NCI-H1092 (cell line): ENCODE data around the gene GORASP1.

ENCODE experiments used
- DNase-seq: peaks from one replicate; lab custom pipeline; 2025; lab: John Stamatoyannopoulos, UW

The GORASP1 gene

DNA sequence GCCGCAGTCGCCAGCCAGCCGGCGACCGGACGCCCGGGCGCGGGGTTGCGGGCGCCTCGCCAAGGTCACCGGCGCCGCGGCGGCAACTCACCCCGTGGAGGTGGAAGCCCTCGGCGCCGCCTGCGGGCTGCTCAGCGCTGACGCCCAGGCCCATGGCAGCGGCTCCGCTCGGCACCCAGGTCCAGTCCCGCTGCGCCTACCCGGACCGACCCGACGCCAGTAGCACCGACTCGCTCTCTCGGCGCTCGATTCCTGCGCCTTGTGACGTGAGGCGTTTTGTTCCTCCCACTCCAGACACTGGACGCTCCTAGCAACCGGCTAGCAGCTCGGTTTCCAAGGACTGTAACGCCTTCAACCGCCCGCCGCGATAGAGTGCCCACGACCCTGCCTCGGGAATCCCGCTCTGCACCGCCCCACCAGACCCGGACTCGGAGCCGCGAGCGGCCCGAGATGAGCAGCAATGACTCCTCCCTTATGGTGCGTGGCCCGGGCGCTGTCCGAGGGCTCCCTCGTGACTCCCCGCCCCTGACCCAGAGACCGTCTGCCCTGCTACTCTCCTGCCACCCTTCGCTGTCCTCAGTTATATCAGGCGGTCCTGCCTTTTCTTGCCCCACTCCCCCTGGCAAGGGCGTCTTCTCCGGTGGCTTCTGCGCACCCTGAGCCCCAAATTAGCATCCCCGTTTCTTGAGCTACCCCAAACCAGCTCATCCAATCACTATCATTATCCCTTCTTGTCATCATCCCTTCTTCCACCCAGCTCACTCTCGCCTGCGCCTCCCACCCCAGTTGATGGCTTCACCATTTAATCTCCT lies at the start of gene GORASP1, which contains the start of gene TTC21A:
Gene GORASP1 (minus strand): TSS at position 240 of the 812 bp plus-strand sequence. CDS start 86 bp downstream, at position 154.
Gene TTC21A (plus strand): TSS at position 293 of the 812 bp plus-strand sequence. CDS start 158 bp downstream, at position 451.
- DNase-seq: peak; percentile 79

DNA sequence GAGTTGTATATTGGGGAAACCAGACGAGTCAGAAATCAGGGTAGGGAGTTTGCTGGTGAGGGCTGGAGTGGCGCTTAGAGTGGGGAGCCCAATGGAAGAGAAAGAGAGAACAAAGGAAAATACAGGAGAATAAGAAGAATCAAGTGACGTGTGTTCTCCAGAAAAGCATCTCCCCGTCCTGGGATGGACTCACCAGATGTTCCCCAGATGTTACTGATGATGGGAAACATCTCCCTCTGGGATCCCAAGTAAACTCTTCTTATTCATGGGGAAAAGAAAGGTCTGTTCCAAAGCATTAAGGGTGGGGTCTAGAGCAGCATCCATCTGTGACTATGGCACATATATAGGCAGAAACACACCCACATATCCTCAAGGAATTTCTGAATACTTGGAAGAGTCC lies 49.0 kb upstream of the GORASP1 start:
- no peak for DNase-seq

DNA sequence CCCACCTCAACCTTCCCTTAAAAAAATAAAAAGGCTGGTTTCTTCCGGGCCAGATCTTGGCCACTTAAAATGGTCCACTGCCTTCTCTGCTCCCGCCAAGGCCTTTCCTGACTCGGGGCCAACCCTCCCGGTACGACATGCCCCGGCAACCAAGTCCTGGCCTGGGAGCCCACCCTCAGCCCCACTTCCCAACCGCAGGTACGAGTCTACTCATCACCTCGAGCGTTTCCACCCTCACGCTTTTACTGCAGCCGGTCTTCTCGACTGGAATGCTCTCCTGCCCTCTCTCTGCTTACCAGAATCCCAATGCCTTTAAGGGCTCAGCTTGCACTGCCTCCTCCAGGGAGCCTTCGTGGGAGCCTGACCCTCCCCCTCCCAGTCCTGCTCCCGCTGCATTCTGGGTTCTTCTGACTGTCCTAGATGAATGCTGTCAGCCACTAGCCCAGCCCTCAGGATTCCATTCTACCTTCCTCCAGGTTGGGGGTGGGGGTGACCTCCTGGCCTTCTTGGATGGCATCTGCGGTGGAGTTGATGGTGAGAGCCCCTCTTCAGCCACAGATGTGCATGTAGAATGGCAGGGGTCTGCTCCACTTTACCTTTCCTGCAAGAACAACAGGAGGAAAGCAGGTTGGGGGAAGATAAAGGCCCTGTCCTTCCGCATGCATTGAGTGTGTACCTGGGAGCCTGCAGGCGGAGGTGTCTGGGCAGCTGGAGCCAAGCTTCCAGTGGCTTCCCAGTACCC lies 47.0 kb upstream of the GORASP1 start:
- DNase-seq: no peak

DNA sequence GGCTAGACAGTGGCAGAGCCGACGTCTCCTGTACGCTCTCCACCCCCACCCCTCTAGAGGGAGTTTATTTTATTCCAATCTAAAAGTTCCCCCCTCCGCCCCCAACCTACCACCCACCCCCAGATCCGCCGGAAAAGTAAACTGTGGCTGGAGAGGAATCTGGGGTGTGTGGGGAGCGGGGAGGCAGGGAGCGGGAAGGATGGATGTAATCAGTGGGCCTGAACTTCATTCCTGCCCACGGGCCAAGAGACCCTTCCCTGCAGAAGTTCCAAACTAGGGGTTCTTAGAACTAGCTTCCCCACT lies 46.5 kb upstream of the GORASP1 start:
- DNase-seq: no peak

DNA sequence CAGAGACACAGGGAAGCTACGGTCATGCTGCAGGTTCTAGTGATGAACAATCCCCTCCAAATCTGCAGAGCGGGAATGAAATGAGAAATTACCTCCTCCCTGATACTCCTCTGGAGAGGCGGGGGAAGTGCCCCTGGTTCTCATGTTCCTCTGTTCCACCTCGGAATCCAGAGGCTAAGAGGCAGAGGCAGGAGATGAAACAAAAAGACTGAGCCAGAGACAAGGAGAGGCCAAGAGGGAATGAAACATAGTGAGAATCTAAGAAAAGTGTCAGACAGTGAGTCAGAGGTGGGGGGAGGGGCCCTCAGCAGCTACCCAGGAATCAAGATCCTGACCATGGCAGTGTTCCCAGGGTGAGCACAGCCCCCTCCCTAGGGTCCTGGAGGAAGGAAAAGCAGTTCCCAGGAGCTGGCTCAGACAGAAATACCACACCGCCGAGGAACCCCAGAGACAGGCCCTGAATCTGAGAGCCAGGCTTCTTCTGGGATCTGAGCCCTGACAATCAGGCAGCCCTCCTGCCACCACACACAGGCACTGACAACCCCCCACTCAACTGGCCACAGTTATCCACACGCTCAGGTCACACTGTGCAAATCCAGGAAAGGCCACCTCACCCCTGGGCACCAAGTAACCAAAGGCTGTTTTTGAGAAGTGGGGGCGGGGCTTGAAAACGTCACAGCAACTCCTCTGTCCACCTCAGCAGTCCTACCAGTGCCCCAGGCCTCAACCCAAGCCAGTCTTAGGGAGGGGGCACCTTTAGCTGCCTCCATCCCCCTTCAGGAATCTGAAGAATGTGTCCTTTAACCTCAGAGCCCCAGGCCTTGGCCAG lies 43.6 kb upstream of the GORASP1 start:
- DNase-seq: no peak

DNA sequence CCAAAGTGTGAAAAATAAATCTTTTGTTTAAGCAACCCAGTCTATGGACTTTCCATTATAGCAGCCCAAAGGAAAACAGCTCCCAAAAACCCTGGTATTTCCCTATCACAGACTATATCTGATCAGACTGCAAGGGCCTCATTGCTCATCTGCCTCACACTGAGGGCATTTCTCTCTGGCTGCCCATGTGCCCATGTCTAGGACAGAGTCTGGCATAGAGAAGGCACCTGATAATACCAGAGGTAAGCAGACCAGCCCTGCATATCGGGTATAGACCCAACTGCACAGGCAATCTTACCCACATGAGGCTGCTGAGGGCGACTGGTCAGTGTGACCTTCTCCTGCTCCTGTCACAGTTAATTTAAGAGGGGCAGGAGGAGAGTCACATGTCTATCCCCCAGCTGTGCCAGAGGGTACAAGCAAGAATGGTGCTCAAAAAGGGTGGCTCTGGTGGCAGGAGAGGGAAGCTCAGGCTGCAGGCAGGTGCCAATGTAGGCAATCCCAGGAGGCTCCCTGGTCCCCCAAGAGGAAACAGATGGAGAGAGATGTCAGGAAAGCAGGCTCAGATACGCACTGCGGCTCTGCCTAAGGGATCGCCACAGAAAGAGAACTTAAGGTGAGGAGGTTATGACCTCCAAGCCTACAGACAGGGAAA lies 42.8 kb upstream of the GORASP1 start:
- no peak for DNase-seq

DNA sequence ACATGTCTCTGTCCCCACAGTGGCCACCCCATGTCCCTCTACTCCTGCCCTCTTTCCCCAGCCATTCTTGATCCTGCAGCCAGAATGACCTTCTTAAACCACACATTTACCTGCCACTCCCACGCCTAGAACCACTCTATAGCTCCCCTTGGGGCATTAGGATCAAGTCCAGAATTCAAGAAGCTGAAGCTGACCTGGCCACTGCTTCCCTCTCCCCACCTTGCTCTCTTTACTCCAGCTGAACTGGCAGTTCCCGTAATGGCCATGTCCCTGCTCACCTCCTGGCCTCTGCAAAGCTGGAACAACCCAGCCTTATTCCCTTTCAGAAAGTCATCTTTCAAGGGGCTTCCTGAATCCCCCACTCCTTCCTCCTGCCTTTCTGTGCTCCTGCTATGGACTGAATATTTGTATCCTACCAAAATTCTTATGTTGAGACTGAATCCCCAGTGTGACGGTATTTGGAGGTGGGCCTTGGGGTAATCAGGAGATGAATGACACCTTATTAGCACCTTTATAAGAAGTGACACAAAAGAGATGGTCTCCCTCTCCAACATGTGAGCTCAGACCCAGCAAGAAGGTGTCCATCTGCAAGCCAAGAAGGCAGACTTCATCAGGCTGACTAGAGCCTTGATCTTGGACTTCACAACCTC lies 42.2 kb upstream of the GORASP1 start:
- DNase-seq: no peak

DNA sequence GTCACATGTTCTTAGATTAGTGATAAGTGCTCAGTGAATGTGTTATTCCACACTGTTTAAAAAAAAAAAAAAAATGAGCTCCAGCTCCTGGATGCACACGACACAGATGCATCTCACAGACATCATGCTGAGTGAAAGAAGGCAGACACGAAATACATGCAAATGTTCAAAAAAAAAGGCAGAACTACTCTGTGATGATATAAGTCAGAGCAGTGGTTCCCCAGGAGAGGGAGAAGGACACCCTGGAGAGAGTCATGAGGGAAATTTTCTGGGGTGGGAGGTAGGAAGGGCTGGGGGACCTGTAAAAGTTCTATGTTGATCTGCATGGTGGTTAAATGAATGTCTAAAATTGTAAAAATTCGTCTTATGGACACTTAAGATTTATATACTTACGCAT lies 41.6 kb upstream of the GORASP1 start:
- no peak for DNase-seq

DNA sequence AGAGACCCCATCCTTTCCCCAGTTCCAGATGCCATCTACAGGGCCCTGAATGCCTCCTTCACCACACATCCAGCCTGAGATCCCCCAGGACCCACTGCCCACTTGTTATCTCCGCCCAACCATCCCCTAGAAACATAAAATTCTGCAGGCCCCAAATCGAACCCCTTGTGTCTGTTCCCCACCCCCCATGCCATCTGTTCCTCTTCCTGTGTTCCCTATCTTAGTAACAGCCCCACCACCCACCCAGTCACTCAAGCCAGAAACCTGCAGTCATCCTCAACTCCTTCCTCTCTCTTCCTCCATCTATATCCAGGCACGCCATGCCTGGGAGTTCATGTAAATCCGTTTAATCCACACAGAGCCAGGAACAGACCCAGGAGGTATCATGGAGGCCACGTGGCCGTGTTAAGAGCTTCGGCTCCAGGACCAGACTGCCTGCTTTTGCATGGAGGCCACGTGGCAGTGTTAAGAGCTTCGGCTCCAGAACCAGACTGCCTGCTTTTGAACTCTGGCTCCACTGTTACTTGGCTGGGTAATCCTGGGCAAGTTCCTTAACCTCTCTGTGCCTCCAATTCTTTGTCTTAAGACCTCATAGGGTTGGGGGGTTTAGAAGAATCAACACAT lies 41.1 kb upstream of the GORASP1 start:
- DNase-seq: no peak

DNA sequence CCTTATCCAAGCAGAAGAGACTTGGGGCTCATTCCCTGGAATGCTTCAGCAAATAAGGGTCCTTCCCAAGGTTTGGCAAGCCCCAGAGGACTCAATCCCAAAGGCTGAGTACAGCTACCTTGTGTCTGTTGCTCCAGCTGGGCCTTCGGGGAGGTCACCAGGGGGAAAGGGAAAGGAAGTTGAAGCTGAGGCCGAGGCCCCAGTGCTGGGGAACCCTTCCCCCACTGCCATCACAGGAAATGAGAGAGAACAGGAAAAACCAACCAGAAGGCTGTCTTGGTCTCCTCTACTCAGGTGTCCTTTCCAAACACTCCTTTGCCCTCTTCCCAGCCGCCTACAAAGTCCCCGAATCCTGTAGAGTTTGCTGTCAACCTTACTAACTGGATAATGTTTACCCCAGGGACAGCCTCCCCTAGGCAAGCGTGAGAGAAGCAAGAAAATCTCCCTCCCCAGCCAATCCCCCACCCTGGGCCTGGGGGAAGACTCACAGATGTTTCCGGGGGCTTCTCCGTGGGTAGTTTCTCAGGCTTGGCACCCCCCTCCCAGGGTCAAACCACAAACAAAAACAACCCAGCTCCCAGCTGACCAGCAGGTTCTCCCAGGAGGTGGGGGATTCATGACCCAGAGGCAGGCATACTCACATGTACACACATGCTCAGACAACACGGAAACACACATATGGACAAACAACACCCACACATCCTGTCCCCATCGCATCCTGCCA lies 40.4 kb upstream of the GORASP1 start:
- no peak for DNase-seq

DNA sequence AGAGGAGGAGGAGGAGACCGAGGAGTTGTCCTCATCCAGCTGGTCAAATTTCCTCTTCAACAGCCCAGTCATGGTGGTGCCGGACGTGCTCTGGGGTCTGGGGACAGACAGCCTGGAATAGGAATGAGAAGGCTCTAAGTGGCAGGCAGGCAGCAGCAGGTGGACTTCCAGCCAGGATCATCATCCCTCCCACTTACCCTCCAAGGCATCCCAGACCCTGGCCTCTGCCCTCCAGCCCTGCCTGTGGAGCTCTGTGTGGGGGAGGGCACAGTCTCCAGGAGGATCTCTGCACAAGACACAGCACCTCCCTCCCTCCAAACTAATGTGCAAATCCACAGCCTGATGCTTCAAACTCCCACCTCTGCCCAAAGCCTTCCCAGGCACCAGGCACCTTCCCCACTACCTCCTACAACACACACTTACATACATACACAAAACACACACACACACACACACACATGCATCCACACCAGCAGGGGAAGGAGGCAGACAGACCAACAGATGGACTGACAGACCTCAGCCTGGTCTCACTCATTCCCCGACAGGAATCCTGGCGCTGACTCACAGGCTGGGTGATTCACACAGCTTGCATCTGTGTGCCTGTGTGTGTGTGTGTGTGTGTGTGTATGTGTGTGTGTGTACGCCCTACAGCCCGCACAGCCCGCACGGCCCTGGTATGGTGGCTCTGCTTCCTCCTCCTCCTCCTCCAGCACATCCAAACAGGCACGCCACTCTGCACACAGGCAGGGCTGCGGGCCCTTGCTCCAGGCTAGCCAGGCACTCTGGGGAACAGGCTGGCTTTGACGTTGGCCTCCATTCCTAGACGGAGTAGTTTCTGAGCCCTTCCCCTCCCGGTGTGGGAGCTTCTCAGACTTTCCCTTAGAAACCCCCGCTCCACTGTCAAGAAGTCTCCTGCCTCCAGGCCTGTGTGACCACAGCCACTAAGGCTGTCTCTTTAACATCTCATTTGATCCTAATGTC lies 39.5 kb upstream of the GORASP1 start:
- no peak for DNase-seq

DNA sequence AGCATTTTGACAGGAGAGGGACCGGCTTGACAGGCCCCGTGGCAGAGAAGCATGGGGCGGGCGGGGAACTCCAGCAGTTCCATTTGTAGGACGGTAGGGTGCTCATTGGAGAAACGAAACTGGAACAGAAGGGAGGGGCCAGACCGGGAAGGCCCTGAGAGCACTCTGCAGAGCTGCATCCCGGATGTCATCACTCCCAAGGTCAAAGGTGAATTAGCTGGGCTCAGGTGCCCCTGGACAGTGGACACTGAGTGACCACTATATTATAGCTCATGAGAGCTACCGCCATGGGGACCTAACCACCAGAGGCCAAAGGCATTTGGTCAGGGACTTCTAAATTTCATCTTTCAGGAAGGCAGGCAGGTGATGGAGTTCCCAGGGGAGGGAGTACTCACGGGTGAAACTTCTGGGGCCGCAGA lies 38.7 kb upstream of the GORASP1 start:
- no peak for DNase-seq

DNA sequence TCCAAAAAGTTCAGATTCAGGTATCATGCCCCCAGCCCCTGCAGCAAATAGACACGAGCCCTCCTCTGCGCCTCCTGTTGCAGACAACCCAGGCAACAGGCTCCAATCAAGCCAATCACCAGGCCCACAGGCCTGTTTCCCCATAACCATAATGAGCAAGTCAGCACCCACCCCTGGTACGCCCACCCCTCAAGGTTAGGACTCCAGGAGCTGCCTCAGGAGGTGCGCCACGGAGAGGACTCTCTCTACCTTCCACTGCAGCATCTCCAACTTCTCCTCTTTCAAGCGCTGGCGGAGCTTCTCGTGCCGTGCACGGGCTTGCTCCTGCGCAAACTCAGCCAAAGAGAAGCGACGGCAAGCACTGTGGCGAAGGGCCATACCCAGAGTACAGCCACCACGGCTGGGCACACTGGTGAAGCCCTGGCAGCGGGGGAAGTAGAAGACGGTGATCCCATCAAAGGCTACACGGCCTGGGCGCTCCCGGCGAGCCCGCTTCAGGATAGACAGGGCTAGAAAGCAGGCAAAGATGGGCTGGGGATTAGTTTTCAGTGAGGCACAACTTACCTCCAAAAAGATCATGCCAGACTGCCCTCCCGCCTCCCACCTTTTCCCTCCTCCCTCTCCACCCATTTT lies 37.4 kb upstream of the GORASP1 start:
- DNase-seq: no peak

DNA sequence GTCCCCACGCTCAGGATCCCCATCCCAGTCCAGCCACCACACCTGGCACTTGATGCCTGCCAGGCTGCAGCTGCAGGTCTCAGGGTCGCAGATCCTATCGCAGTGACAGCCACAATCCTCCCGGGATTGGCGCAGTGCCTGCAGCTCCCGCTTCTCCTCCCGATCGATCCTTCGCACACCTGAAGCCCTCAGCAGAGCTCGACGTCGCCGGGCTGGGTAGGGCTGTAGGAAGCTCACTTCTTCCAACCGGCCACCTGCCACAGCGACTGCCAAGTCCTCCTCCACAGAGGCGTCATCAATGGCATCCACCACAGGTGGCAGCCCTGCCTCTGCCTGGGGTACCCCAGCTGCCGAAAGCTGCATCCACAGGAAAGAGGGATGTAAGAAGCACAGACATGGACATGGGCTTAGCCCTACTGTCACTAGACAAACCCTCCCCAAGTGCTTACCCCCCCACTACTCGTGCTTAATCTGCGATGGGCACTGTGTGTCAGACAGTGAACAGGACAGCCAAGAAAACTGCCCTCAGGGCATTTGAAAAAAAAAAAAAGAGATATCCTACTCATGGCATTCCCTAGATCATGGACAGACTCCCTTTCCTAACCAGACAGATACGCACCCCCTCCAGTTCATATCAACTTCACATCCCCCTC lies 36.8 kb upstream of the GORASP1 start:
- DNase-seq: no peak

DNA sequence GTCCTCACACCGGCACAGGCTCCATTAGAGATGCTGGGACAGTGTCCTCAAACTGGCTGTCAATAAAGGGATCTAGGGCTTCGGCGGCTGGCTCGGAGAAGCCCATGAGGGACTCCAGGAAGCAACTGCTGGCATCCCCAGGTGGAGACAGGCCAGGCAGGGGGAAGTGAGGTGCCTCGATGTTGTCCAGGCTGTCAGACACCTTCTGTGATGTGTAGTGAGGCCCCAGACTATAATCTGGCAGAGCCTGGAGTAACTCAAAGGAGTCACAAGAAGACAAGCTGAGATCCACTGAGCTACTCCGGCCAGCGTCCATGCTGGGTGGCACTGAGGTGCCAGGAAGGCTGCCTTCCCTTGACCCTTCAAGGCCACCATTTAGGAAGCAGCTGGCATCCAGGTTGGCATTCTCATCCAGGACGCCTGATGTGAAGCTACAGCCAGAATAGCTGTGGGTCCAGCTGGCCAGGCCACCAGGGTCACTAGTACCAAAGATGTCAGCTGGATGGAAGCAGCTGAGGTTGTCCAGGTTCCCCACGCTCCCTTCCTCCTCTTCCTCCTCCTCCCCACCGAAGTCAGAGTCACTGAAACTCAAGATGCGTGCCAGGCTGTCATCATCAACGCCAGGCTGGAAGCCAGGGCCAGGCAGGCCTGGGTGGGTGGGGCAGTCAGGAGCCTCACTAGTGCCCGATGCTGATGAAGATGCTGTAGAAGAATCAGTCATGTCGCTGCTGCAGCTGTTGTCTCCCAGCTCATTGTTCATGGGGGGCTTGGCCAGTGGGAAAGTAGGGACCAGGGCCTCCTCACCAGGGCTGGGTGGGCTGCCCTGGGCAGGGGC lies 35.8 kb upstream of the GORASP1 start:
- DNase-seq: no peak

DNA sequence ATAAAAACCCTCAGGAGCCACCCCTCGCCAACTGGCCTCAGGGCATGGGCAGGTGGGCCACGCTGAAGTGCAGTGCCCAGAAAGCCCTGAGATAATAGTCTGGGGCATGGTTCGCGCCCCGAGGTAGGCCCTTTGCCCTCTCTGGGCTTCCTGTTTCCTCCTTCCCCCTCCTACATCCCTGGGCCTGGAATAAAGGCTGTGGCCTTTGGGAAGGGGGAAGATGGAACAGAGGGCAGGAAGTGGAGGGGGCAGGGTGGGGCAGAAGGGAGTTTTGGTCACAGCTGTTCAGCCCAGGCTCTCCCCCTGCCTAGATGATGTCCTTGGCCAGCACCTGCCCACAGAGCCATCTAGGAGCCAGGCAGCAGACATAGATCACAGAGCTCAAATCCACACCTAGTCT lies 34.6 kb upstream of the GORASP1 start:
- DNase-seq: no peak
